Sigmoid colon (tissue), 7 donors: ENCODE results near the gene AP1G1. TPM values are rescaled to one million over a fixed set of nuclear protein-coding genes. Genes with fewer than 3 reads are reported as not detected.

ENCODE experiments used
- DNase-seq: peaks from one replicate; pipeline ENCODE4 v3.0.0-alpha.2; 2019
- H3K27ac ChIP-seq, 4 donors: fragments of 200-600 bp; sonication (generic); one replicate each; pipeline ENCODE4 v1.5.1; 2016 to 2019; ENCODE audit warnings: mild to moderate bottlenecking in 1 of 4
- H3K27me3 ChIP-seq, 3 donors: fragments of 200-600 bp; sonication (generic); one replicate each; pipeline ENCODE4 v1.5.1; 2019; ENCODE audit warnings: mild to moderate bottlenecking in 1 of 3
- H3K36me3 ChIP-seq, 4 donors: fragments of 200-600 bp; sonication (generic); one replicate each; pipeline ENCODE4 v1.5.1; 2016 to 2019
- H3K4me1 ChIP-seq, 4 donors: fragments of 200-600 bp; sonication (generic); one replicate each; pipeline ENCODE4 v1.5.1; 2017 to 2019
- H3K4me3 ChIP-seq, 4 donors: fragments of 200-600 bp; sonication (generic); one replicate each; pipeline ENCODE4 v1.5.1; 2017 to 2019; ENCODE audit warnings: mild to moderate bottlenecking in 2 of 4, moderate library complexity in 1 of 4
- H3K9me3 ChIP-seq, 4 donors: fragments of 200-600 bp in 3 of 4; sonication (generic) in 3 of 4; one replicate each; pipeline versions ENCODE4 v1.5.1 to v1.6.1; 2013 to 2019
- EP300 ChIP-seq, 4 donors: sonication (generic); formaldehyde crosslinking; IDR thresholded peaks; one replicate each; pipeline ENCODE4 v1.6.1; 2017; ENCODE audit warnings: antibody characterized with exemption in 4 of 4
- POLR2A ChIP-seq, 2 donors: fragments of 450-650 bp; IDR thresholded peaks; one replicate each; pipeline ENCODE4 v1.6.1; 2016; ENCODE audit warnings: antibody characterized with exemption in 2 of 2, mild to moderate bottlenecking in 2 of 2, moderate library complexity in 2 of 2
- POLR2AphosphoS5 ChIP-seq, 4 donors: sonication (generic); formaldehyde crosslinking; IDR thresholded peaks; one replicate each; pipeline ENCODE4 v1.6.1; 2017; ENCODE audit warnings: antibody characterized with exemption in 4 of 4
- whole genome bisulfite sequencing, 2 donors: extraction: QIAGEN DNeasy Blood & Tissue Kit; methylation state at CpG; one replicate each; pipeline ENCODE4 v1.1.7; 2013; 5-methylcytosine and 5-hydroxymethylcytosine counted together
- intact Hi-C: fragments of 100-400 bp; cut with DNase I; formaldehyde crosslinking; loops from one replicate; pipeline ENCODE4 v1.15.1; 2023
- polyA plus RNA-seq, 3 donors: library from polyadenylated mRNA; stranded (reverse); fragments of 200-250 nt; gene quantifications; one replicate each; pipeline ENCODE4 v1.2.3, GENCODE V29; 2013
- total RNA-seq, 4 donors: library from RNA; depleted of rRNA; stranded (reverse); fragments of >200 nt; gene quantifications; one replicate each; pipeline ENCODE4 v1.1.0, GENCODE V29; 2016
- TF ChIP-seq, protein P1 (sequence below), 4 experiments: fragments of 450-650 bp in 3 of 4; fragments of 200-600 bp in 1 of 4; IDR thresholded peaks; one replicate each; pipeline ENCODE4 v1.5.1; 2016 to 2019; ENCODE audit warnings: antibody characterized with exemption in 4 of 4, mild to moderate bottlenecking in 3 of 4, moderate library complexity in 2 of 4
- donor health status: healthy with polysubstance abuse.
- donor health status: Bipolar disorder and iron deficiency.
- donor health status: healthy.

Gene AP1G1
- total and polyA plus RNA-seq, 7 donors: 12.6 to 57.3 (median 34.9) TPM

DNA sequence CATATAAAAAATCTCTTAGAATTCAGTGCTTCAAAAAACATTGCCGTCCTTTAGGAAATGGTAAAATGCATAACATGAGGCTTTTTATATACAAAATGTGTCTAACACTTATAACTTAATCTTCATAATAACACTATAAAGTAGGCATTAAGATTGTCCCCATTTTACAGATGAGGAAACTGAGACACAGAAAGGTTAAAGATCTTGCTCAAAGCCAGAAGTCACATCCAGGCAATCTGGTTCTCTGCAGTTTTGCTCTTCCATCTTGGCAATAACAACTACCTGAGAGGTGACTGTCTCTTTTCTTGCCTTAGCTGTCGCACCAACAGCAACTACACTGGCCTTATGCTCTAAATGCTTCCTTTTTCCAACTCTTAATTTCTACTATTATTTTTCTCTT lies 24.5 kb downstream of the AP1G1 start:
- WGBS, 2 donors: 97 to 98% methylated on average over 2 of the region's 2 CpGs
- no peak for DNase-seq
- Histone ChIP-seq H3K4me1 (peaks cover 0 to 28% (median 11%) of the 10 kb centered on the region in 4 donors), H3K27me3 (no peaks in the 10 kb centered on the region), H3K4me3 (no peak overlapping the region), H3K9me3 (no peaks in the 10 kb centered on the region), H3K36me3 (peaks cover 0 to 36% (median 10%) of the 10 kb centered on the region in 4 donors), H3K27ac (no peak overlapping the region)
- no peak for TF ChIP-seq POLR2A (IDR thresholded peaks at IDR 0.05)
- no peak for TF ChIP-seq POLR2AphosphoS5 (IDR thresholded peaks at IDR 0.05)
- TF ChIP-seq, protein P1, sequence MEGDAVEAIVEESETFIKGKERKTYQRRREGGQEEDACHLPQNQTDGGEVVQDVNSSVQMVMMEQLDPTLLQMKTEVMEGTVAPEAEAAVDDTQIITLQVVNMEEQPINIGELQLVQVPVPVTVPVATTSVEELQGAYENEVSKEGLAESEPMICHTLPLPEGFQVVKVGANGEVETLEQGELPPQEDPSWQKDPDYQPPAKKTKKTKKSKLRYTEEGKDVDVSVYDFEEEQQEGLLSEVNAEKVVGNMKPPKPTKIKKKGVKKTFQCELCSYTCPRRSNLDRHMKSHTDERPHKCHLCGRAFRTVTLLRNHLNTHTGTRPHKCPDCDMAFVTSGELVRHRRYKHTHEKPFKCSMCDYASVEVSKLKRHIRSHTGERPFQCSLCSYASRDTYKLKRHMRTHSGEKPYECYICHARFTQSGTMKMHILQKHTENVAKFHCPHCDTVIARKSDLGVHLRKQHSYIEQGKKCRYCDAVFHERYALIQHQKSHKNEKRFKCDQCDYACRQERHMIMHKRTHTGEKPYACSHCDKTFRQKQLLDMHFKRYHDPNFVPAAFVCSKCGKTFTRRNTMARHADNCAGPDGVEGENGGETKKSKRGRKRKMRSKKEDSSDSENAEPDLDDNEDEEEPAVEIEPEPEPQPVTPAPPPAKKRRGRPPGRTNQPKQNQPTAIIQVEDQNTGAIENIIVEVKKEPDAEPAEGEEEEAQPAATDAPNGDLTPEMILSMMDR (IDR thresholded peaks at IDR 0.05): no peak
- TF ChIP-seq EP300 (IDR thresholded peaks at IDR 0.05): no peak
- intact Hi-C loops: no loop called here

DNA sequence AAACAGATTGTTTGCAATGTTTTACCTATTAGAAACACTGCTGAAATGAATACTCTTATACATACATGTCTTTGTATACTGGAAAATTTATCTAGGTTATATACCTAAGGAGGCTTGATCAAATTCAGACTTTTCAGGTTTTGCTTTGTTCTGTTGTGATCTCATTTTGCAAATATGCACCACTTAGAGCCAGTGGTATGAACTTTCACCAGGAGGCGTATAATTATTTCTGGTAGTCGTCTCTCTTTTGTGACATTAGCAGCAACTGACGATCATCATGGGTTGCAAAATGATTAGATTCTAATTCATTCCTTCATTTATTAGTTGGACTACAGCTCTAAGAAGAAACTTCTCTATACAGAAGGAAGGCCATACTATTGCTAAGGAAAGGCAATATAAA lies 26.9 kb downstream of the AP1G1 start:
- Histone ChIP-seq H3K27ac (no peak overlapping the region), H3K36me3 (peaks cover 0 to 12% (median 2%) of the 10 kb centered on the region in 4 donors), H3K27me3 (no peaks in the 10 kb centered on the region), H3K4me1 (peaks cover 0 to 28% (median 13%) of the 10 kb centered on the region in 4 donors), H3K9me3 (no peaks in the 10 kb centered on the region), H3K4me3 (no peak overlapping the region)
- TF ChIP-seq POLR2AphosphoS5 (IDR thresholded peaks at IDR 0.05): no peak
- no peak for TF ChIP-seq POLR2A (IDR thresholded peaks at IDR 0.05)
- WGBS, 2 donors: 45 to 53% methylated on average over 3 of the region's 3 CpGs
- intact Hi-C loops: no loop called here
- no peak for DNase-seq

DNA sequence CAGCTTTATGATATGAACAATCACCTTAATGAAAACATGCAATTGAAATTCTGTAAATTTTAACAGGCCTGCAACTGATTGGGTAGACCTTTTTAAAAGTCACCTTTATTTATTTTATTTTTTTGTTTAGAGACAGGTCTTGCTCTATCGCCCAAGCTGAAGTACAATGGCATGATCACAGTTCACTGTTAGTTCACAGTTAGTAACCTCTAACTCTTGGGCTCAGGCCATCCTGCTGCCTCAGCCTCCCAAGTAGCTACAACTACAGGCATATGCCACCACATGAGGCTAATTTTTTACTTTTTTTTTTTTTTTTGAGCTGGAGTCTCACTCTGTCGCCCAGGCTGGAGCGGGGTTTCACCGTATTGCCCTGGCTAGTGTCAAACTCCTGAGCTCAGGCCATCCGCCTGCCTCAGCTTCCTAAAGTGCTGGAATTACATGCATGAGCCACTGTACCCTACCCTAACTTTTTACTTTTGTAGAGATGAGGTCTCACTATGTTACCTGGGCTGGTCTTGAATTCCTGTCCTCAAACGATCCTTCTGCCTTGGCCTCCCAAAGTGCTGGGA lies 28.0 kb downstream of the AP1G1 start:
- TF ChIP-seq POLR2AphosphoS5 (IDR thresholded peaks at IDR 0.05) (no peak), POLR2A (IDR thresholded peaks at IDR 0.05) (no peak), EP300 (IDR thresholded peaks at IDR 0.05) (no peak)
- TF ChIP-seq, protein P1 (IDR thresholded peaks at IDR 0.05): no peak
- no peaks in the 10 kb centered on the region for H3K9me3 ChIP-seq
- no peak overlapping the region for H3K27ac ChIP-seq
- H3K4me3 ChIP-seq: no peak overlapping the region
- WGBS, 2 donors: 96 to 99% methylated on average over 6 of the region's 6 CpGs
- intact Hi-C loops: no loop called here
- no peak for DNase-seq
- H3K27me3 ChIP-seq: no peaks in the 10 kb centered on the region
- H3K4me1 ChIP-seq: peaks cover 0 to 28% (median 13%) of the 10 kb centered on the region in 4 donors
- H3K36me3 ChIP-seq: peaks cover 0 to 9% (median 2%) of the 10 kb centered on the region in 4 donors

DNA sequence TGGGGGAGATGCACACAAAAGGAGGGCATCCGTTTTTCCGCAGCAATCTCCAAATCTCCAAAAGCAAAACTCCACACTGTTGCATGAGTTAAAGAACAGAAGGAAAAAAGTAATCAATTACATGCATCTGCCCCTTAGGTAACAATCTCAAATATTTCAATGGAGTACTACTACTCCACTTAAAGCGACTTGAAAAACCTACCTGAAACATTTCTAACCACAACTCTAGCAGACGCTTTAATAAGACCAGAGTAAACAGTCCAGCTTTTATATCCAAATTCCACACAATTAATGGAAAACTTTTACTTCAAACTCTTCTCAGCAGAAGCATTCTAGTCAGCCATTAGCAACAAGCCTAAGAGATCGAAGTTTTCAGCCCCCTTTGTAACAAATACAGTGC lies 29.9 kb downstream of the AP1G1 start:
- Histone ChIP-seq H3K36me3 (peaks cover 0 to 9% (median 6%) of the 10 kb centered on the region in 4 donors), H3K9me3 (no peaks in the 10 kb centered on the region), H3K27me3 (no peaks in the 10 kb centered on the region), H3K27ac (no peak overlapping the region), H3K4me3 (no peak overlapping the region), H3K4me1 (peaks cover 0 to 21% (median 13%) of the 10 kb centered on the region in 4 donors)
- 87 to 89% methylated on average over 5 of the region's 5 CpGs for WGBS, 2 donors
- no peak for TF ChIP-seq EP300 (IDR thresholded peaks at IDR 0.05)
- TF ChIP-seq, protein P1 (IDR thresholded peaks at IDR 0.05): no peak
- TF ChIP-seq POLR2AphosphoS5 (IDR thresholded peaks at IDR 0.05): no peak
- TF ChIP-seq POLR2A (IDR thresholded peaks at IDR 0.05): no peak
- no peak for DNase-seq
- intact Hi-C loops: no loop called here

DNA sequence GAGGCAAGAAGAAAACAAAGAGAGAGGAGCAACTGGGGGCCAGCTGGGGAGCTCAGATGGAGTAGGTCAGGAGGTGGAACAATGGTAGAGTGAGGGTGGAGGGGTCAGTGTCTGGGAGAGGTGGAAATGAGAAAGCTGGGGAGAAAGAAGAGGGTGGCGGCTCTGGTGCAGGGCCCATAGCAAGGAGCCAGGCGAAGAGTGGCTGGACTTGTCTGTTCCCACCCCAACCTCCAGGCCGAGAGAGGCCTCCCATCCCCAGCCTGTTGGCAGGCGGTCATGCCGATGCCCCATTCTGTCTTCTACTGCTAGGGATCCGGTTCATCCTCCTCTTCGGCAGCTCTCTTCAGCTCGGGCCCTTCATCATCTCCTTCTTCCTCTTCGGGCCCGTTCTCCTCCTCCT lies 31.3 kb downstream of the AP1G1 start:
- Histone ChIP-seq H3K27ac (no peak overlapping the region), H3K27me3 (no peaks in the 10 kb centered on the region), H3K4me3 (no peak overlapping the region), H3K36me3 (peaks cover 3 to 23% (median 16%) of the 10 kb centered on the region in 4 donors), H3K9me3 (no peaks in the 10 kb centered on the region), H3K4me1 (peaks cover 0 to 17% (median 8%) of the 10 kb centered on the region in 4 donors)
- intact Hi-C loops: no loop called here
- no peak for DNase-seq
- WGBS, 2 donors: 98% methylated on average over 10 of the region's 10 CpGs
- TF ChIP-seq EP300 (IDR thresholded peaks at IDR 0.05): no peak
- no peak for TF ChIP-seq POLR2A (IDR thresholded peaks at IDR 0.05)
- TF ChIP-seq POLR2AphosphoS5 (IDR thresholded peaks at IDR 0.05): no peak
- TF ChIP-seq, protein P1 (IDR thresholded peaks at IDR 0.05): no peak
